Liver (tissue), 9 donors: ENCODE measurements around the gene CSAD. TPM values are rescaled to one million over a fixed set of nuclear protein-coding genes. Genes with fewer than 3 reads are reported as not detected.
A peak's percentile ranks its signal among the peaks of the same experiment; 100 is the strongest.

Experiments
- DNase-seq: peaks from one replicate; pipeline ENCODE4 v3.0.0-alpha.2; 2017; ENCODE audit warnings: low spot score
- H3K27ac ChIP-seq, 2 donors: one replicate each; pipeline ENCODE4 v1.7.0; 2013; ENCODE audit warnings: inconsistent platforms in 2 of 2, low read length in 2 of 2, control low read depth in 1 of 2, low read depth in 1 of 2, mild to moderate bottlenecking in 1 of 2
- H3K27me3 ChIP-seq, 4 donors: one replicate each; pipeline versions ENCODE4 v1.6.1 to v1.7.0; 2013; ENCODE audit warnings: low read length in 3 of 4, inconsistent platforms in 1 of 4, mild to moderate bottlenecking in 1 of 4, moderate library complexity in 1 of 4; ENCODE audit not compliant: control insufficient read depth in 4 of 4, insufficient read depth in 4 of 4
- H3K36me3 ChIP-seq, 4 donors: one replicate each; pipeline versions ENCODE4 v1.6.1 to v1.7.0; 2013; ENCODE audit warnings: low read length in 3 of 4, mild to moderate bottlenecking in 3 of 4, low read depth in 1 of 4, moderate library complexity in 1 of 4; ENCODE audit not compliant: control insufficient read depth in 4 of 4, insufficient read depth in 3 of 4
- H3K4me1 ChIP-seq, 4 donors: one replicate each; pipeline versions ENCODE4 v1.6.1 to v1.7.0; 2013; ENCODE audit warnings: low read length in 3 of 4, mild to moderate bottlenecking in 3 of 4, moderate library complexity in 1 of 4; ENCODE audit not compliant: control insufficient read depth in 4 of 4, insufficient read depth in 4 of 4
- H3K4me3 ChIP-seq, 3 donors: one replicate each; pipeline versions ENCODE4 v1.6.1 to v1.7.0; 2013; ENCODE audit warnings: low read length in 3 of 3, control low read depth in 1 of 3, low read depth in 1 of 3, mild to moderate bottlenecking in 1 of 3
- H3K9ac ChIP-seq, 2 donors: one replicate each; pipeline ENCODE4 v1.7.0; 2013; ENCODE audit warnings: low read length in 2 of 2, mild to moderate bottlenecking in 2 of 2, moderate library complexity in 2 of 2, control low read depth in 1 of 2, low read depth in 1 of 2
- H3K9me3 ChIP-seq, 4 donors: one replicate each; pipeline versions ENCODE4 v1.6.1 to v1.7.0; 2013; ENCODE audit warnings: low read length in 3 of 4; ENCODE audit not compliant: control insufficient read depth in 4 of 4
- EGR1 ChIP-seq, 2 donors: IDR thresholded peaks; 2 replicates each; pipeline ENCODE4 v1.6.1; 2016 to 2018; ENCODE audit warnings: antibody characterized with exemption in 2 of 2, low read depth in 2 of 2
- FOXA2 ChIP-seq: IDR thresholded peaks from 2 replicates; pipeline ENCODE4 v1.6.1; 2016; ENCODE audit warnings: antibody characterized with exemption
- HNF4A ChIP-seq, 2 donors: conservative IDR thresholded peaks; 2 replicates each; pipeline ENCODE4 v1.6.1; 2016; ENCODE audit warnings: antibody characterized with exemption in 2 of 2, mild to moderate bottlenecking in 2 of 2
- HNF4G ChIP-seq: IDR thresholded peaks from 2 replicates; pipeline ENCODE4 v1.6.1; 2016; ENCODE audit warnings: antibody characterized with exemption
- JUND ChIP-seq, 2 donors: IDR thresholded peaks; 2 replicates each; pipeline ENCODE4 v1.6.1; 2016; ENCODE audit warnings: antibody characterized with exemption in 2 of 2
- NR2F2 ChIP-seq: IDR thresholded peaks from 2 replicates; pipeline ENCODE4 v1.6.1; 2016; ENCODE audit warnings: antibody characterized with exemption
- RAD21 ChIP-seq, 2 donors: IDR thresholded peaks; 2 replicates each; pipeline ENCODE4 v1.6.1; 2016; ENCODE audit warnings: antibody characterized with exemption in 2 of 2, mild to moderate bottlenecking in 2 of 2
- RXRA ChIP-seq, 2 donors: IDR thresholded peaks; 2 replicates each; pipeline ENCODE4 v1.6.1; 2017 to 2018; ENCODE audit warnings: antibody characterized with exemption in 2 of 2, mild to moderate bottlenecking in 1 of 2
- SP1 ChIP-seq: IDR thresholded peaks from 2 replicates; pipeline ENCODE4 v1.6.1; 2018; ENCODE audit warnings: antibody characterized with exemption, mild to moderate bottlenecking
- WGBS: extraction: QIAGEN DNeasy Blood & Tissue Kit; methylation state at CpG from one replicate; pipeline ENCODE4 v1.1.7; 2013; 5-methylcytosine and 5-hydroxymethylcytosine counted together
- polyA plus RNA-seq, 2 donors: library from polyadenylated mRNA; stranded (reverse) in 1 of 2; unstranded in 1 of 2; fragments of 200-250 nt in 1 of 2; fragments of >200 nt in 1 of 2; fragmentation: Nextera tagmentation in 1 of 2; extraction: Ambion mirVana in 1 of 2; gene quantifications; one replicate each; pipeline versions ENCODE4 v1.2.1 to v1.2.3, GENCODE V29; 2013 to 2015
- total RNA-seq, 2 donors: library from RNA; depleted of rRNA; stranded (reverse); fragments of >200 nt; gene quantifications; one replicate each; pipeline ENCODE4 v1.2.3, GENCODE V29; 2014
- TF ChIP-seq, protein P1 (sequence below): IDR thresholded peaks from 2 replicates; pipeline ENCODE4 v1.6.1; 2016; ENCODE audit warnings: antibody characterized with exemption
- TF ChIP-seq, protein P2 (sequence below): IDR thresholded peaks from 2 replicates; pipeline ENCODE4 v1.6.1; 2016; ENCODE audit warnings: antibody characterized with exemption, mild to moderate bottlenecking
- donor health status: healthy.
- donor health status: healthy.
- donor health status: healthy.
- donor health status: healthy.
- donor health status: healthy.

Gene CSAD
- total and polyA plus RNA-seq, 4 donors: 4.4 to 41.5 (median 35.1) TPM

DNA sequence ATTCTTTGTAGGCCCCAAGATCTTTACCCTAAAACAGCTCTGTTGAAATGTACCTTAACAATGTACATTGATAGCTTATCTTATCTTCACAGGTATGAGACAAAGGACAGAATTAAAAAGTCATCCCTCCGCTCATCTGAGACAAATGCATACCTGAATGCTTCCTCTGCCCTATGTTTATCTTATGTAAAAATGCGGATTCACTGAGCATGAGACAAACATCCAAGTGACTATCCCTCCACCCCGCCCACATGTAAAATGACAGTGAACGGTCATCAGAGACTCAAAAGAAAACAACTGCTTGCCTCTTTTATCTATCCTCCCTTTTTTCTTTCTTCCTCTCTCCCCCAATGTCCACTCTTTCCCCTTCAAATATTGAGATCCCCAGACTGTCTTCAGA is 37.4 kb downstream of the CSAD start:
- Histone ChIP-seq H3K9ac (no peak overlapping the region), H3K36me3 (no peaks in the 10 kb centered on the region), H3K4me3 (no peak overlapping the region), H3K9me3 (no peaks in the 10 kb centered on the region), H3K27me3 (no peaks in the 10 kb centered on the region), H3K27ac (no peak overlapping the region), H3K4me1 (peaks cover 0 to 11% (median 5%) of the 10 kb centered on the region in 4 donors)
- 91% methylated on average over 4 of the region's 4 CpGs for WGBS
- TF ChIP-seq FOXA2 (no peak), JUND (IDR thresholded peaks at IDR 0.05) (no peak)
- no peak for DNase-seq

DNA sequence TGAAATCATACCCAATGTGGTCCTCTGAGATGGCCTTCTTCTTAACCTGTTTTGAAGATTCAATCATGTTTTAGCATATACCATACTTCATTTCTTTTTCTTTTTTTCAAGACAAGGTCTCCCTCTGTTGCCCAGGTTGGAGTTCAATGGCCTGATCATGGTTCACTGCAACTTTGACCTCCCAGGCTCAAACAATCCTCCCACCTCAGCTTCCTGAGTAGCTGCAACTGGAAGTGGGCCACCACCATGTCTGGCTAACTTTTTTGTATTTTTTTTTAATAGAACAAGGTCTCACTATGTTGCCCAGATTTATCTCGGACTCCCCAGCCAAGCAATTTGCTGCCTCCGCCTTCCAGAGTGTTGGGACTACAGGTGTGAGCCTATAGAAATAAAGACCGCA is 47.0 kb downstream of the CSAD start:
- Histone ChIP-seq H3K36me3 (no peaks in the 10 kb centered on the region), H3K27ac (no peak overlapping the region), H3K9me3 (peaks cover 0 to 1% (median 0%) of the 10 kb centered on the region in 4 donors), H3K27me3 (no peaks in the 10 kb centered on the region), H3K4me3 (no peak overlapping the region), H3K9ac (no peak overlapping the region), H3K4me1 (no peaks in the 10 kb centered on the region)
- 81% methylated on average over 3 of the region's 3 CpGs for WGBS
- TF ChIP-seq RXRA (IDR thresholded peaks at IDR 0.05): peak; percentile 23 to 62
- TF ChIP-seq, protein P1, sequence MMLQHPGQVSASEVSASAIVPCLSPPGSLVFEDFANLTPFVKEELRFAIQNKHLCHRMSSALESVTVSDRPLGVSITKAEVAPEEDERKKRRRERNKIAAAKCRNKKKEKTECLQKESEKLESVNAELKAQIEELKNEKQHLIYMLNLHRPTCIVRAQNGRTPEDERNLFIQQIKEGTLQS: no peak
- peak; percentile 30 to 67 for TF ChIP-seq HNF4A (conservative IDR thresholded peaks at IDR 0.05)
- TF ChIP-seq SP1: no peak
- no peak for TF ChIP-seq EGR1 (IDR thresholded peaks at IDR 0.05; ENCODE audit: low read depth in 2 of 2)
- no peak for DNase-seq

DNA sequence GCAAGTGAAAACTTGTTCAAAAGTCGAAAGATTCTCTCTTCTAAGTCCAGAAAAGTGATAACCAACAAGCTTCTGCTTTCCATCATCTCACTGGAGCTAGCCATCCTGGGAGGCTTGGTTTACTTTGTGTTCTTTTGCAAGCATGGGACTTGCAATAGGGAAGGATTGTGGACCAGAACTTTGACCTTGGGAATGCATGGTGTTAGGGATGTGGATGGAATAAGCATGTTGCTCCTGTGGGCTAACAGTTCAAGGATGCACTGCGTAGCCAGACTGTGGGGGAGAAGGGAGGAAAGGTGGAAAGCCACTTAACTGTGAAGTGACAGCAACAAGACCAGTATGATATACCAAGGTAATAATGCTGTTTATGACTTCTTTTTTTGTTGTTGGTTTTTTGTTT is 48.9 kb downstream of the CSAD start:
- H3K27me3 ChIP-seq: no peaks in the 10 kb centered on the region
- TF ChIP-seq HNF4A (conservative IDR thresholded peaks at IDR 0.05) (peak; percentile 60 to 69), FOXA2 (no peak)
- DNase-seq: no peak
- H3K27ac ChIP-seq: no peak overlapping the region
- no peaks in the 10 kb centered on the region for H3K9me3 ChIP-seq
- no peaks in the 10 kb centered on the region for H3K36me3 ChIP-seq
- no peak overlapping the region for H3K9ac ChIP-seq
- no peak overlapping the region for H3K4me3 ChIP-seq
- 67% methylated on average over 2 of the region's 2 CpGs for WGBS
- H3K4me1 ChIP-seq: no peaks in the 10 kb centered on the region

DNA sequence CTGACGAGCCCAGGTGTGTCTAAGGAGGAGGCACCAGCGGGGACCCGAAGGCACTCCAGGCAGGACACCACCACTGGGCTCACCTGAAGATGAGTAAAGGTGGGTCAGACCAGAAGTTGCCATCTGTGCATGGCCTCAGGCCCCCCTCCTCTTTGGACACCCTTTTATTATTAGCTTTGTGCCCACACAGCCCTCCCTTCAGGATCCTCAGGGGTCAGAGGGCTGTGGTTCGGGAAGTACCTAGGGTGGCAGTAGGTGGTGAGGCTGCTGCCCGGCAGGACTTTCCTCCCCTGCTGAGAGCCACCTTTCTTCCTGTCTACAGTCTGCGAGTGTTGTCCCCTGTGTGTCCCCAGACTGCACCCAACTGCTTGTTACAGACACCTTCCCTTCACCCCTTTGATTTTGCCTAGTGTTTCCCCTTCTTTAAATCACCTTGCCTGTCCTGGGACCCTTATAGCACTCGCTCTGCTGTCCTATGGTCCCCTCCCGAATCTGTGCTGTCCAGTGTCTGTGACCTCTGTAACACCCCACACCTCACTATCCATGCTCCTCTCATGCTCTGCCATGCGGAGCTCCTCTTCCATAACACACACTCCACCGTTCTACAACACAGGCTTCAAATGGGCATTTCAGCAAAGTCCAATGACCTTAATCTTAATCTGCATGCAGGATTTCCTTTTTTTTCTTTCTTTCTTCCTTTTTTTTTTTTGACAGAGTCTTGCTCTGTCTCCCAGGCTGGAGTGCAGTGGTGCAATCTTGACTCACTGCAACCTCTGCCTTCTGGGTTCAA is 51.8 kb downstream of the CSAD start:
- 89% methylated on average over 10 of the region's 10 CpGs for WGBS
- no peak for DNase-seq
- H3K27ac ChIP-seq: no peak overlapping the region
- no peaks in the 10 kb centered on the region for H3K4me1 ChIP-seq
- no peak overlapping the region for H3K4me3 ChIP-seq
- H3K9ac ChIP-seq: no peak overlapping the region
- H3K9me3 ChIP-seq: no peaks in the 10 kb centered on the region
- no peak for TF ChIP-seq RAD21 (IDR thresholded peaks at IDR 0.05)
- TF ChIP-seq, protein P1: no peak
- TF ChIP-seq FOXA2: no peak
- no peak for TF ChIP-seq NR2F2
- TF ChIP-seq, protein P2, sequence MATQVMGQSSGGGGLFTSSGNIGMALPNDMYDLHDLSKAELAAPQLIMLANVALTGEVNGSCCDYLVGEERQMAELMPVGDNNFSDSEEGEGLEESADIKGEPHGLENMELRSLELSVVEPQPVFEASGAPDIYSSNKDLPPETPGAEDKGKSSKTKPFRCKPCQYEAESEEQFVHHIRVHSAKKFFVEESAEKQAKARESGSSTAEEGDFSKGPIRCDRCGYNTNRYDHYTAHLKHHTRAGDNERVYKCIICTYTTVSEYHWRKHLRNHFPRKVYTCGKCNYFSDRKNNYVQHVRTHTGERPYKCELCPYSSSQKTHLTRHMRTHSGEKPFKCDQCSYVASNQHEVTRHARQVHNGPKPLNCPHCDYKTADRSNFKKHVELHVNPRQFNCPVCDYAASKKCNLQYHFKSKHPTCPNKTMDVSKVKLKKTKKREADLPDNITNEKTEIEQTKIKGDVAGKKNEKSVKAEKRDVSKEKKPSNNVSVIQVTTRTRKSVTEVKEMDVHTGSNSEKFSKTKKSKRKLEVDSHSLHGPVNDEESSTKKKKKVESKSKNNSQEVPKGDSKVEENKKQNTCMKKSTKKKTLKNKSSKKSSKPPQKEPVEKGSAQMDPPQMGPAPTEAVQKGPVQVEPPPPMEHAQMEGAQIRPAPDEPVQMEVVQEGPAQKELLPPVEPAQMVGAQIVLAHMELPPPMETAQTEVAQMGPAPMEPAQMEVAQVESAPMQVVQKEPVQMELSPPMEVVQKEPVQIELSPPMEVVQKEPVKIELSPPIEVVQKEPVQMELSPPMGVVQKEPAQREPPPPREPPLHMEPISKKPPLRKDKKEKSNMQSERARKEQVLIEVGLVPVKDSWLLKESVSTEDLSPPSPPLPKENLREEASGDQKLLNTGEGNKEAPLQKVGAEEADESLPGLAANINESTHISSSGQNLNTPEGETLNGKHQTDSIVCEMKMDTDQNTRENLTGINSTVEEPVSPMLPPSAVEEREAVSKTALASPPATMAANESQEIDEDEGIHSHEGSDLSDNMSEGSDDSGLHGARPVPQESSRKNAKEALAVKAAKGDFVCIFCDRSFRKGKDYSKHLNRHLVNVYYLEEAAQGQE: no peak
- no peak for TF ChIP-seq HNF4G
- no peak for TF ChIP-seq SP1
- no peaks in the 10 kb centered on the region for H3K36me3 ChIP-seq
- no peaks in the 10 kb centered on the region for H3K27me3 ChIP-seq
